ENCODE data around the gene BCHE.

Gene BCHE

GRCh38 chr3:165837058-165837525 lies at the start of gene BCHE:
TSS of gene BCHE (minus strand) at chr3:165837423. CDS start at chr3:165831033, 6,390 bp downstream.
- no peak for TF ChIP-seq CTCF (IDR thresholded peaks at IDR 0.05; ENCODE audit: extremely low read depth, insufficient read depth, missing control alignments)
- in situ Hi-C loops (cut with MboI; ENCODE audit: low pct_unique_long_range_greater_than_20kb, low sequenced_read_pairs, unreplicated experiment), result no loop called here
- DNase-seq (ENCODE audit: low spot score), result no peak

DNA sequence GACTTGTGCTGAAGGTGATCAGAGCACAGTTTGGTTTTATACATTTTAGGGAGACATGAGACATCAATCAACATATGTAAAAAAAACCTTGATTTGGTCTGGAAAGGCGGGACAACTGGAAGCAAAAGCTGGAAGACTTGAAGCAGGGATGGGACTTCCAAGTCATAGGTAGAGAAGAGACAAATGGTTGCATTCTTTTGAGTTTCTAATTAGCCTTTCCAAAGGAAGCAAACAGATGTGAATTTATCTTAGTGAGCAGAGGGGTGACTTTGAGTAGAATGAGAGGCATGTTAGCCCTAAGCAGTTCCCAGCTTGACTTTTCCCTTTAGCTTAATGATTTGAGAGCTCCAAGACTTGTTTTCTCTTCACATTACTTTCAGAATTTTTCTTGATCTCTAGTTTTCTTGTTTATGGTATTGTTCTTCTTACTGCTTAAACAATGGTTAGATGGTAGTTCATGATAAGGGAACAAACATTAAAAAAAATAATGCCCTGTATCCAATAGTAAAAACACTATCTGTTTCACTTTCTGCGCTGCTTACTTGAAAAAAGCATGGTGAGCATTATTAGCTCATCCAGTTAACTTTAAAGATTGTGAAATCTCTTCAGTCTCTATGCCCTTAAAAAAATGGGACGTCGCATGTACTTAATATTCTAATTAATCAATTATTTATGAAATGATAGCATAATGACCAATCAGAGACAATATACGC lies 48.5 kb upstream of the BCHE start:
- in situ Hi-C loops (cut with MboI; ENCODE audit: low pct_unique_long_range_greater_than_20kb, low sequenced_read_pairs, unreplicated experiment), result no loop called here
- no peak for TF ChIP-seq CTCF (IDR thresholded peaks at IDR 0.05; ENCODE audit: extremely low read depth, insufficient read depth, missing control alignments)

DNA sequence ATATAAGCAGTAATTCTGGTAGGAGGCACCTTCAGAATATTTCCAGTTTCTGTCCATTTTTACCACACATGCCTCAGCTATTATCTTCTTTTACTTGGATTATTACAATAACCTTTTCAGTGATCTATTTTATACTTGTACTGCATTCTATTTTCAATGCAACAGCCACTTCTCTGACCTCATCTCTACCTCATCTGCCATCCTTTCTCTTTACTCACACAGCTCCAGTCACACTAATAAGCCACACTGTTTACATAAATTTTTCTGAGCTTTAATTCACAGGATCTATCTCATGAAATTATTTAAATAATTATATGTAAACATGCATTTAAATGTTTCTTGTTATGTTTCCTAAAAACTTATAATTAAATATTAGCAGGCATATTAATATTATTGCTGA lies 47.3 kb upstream of the BCHE start:
- DNase-seq (ENCODE audit: low spot score), result no peak
- no peak for TF ChIP-seq CTCF (IDR thresholded peaks at IDR 0.05; ENCODE audit: extremely low read depth, insufficient read depth, missing control alignments)
- in situ Hi-C loops (cut with MboI; ENCODE audit: low pct_unique_long_range_greater_than_20kb, low sequenced_read_pairs, unreplicated experiment), result no loop called here

More for the DNA sequence above, 48.5 kb upstream of the BCHE start:
- no peak for DNase-seq (ENCODE audit: low spot score)

GRCh38 chr3:165883863-165884478 lies 46.7 kb upstream of the BCHE start:
- TF ChIP-seq CTCF (IDR thresholded peaks at IDR 0.05; ENCODE audit: extremely low read depth, insufficient read depth, missing control alignments), result no peak
- in situ Hi-C loops (cut with MboI; ENCODE audit: low pct_unique_long_range_greater_than_20kb, low sequenced_read_pairs, unreplicated experiment), result no loop called here
- no peak for DNase-seq (ENCODE audit: low spot score)

GRCh38 chr3:165883117-165883516 lies 45.9 kb upstream of the BCHE start:
- DNase-seq (ENCODE audit: low spot score), result no peak
- TF ChIP-seq CTCF (IDR thresholded peaks at IDR 0.05; ENCODE audit: extremely low read depth, insufficient read depth, missing control alignments), result no peak
- in situ Hi-C loops (cut with MboI; ENCODE audit: low pct_unique_long_range_greater_than_20kb, low sequenced_read_pairs, unreplicated experiment), result no loop called here

DNA sequence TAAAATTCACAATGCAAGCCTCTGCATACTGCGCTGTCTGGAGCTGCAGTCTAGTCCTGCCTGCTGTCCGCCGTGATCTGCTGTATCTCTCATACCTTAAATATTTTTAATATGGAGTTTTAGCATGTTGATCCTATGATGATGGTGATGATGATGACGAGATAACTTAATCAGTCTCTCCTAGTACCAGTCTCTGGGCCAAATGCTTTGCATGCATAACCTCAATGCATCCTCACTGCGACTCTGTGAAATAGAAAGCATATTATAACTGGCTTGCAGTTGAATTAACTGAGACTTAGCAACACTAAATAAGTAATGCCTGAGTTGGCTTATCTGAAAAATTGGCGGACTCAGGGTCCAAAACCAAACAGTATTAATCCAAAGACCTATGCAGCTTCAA lies 38.4 kb upstream of the BCHE start:
- no peak for TF ChIP-seq CTCF (IDR thresholded peaks at IDR 0.05; ENCODE audit: extremely low read depth, insufficient read depth, missing control alignments)
- in situ Hi-C loops (cut with MboI; ENCODE audit: low pct_unique_long_range_greater_than_20kb, low sequenced_read_pairs, unreplicated experiment), result no loop called here
- DNase-seq (ENCODE audit: low spot score), result no peak
